Gastroesophageal sphincter (tissue), 3 donors: ENCODE data around the gene PALD1.

Experiments used
- POLR2A ChIP-seq, 2 donors: fragments of 450-650 bp; IDR thresholded peaks; one replicate each; pipeline ENCODE4 v1.6.1; 2017; ENCODE audit warnings: antibody characterized with exemption in 2 of 2, mild to moderate bottlenecking in 2 of 2, moderate library complexity in 1 of 2
- POLR2AphosphoS5 ChIP-seq: sonication (generic); formaldehyde crosslinking; IDR thresholded peaks from one replicate; pipeline ENCODE4 v1.6.1; 2017; ENCODE audit warnings: antibody characterized with exemption
- TF ChIP-seq, protein P1 (sequence below), 4 experiments: fragments of 200-600 bp in 2 of 4; fragments of 450-650 bp in 2 of 4; sonication (generic) in 1 of 4; IDR thresholded peaks; one replicate each; pipeline ENCODE4 v1.5.1; 2017 to 2019; ENCODE audit warnings: antibody characterized with exemption in 4 of 4, mild to moderate bottlenecking in 2 of 4, moderate library complexity in 2 of 4

GRCh38 chr10:70497120-70497545 is 18.6 kb downstream of the PALD1 start:
- TF ChIP-seq POLR2A (IDR thresholded peaks at IDR 0.05): no peak
- TF ChIP-seq, protein P1, sequence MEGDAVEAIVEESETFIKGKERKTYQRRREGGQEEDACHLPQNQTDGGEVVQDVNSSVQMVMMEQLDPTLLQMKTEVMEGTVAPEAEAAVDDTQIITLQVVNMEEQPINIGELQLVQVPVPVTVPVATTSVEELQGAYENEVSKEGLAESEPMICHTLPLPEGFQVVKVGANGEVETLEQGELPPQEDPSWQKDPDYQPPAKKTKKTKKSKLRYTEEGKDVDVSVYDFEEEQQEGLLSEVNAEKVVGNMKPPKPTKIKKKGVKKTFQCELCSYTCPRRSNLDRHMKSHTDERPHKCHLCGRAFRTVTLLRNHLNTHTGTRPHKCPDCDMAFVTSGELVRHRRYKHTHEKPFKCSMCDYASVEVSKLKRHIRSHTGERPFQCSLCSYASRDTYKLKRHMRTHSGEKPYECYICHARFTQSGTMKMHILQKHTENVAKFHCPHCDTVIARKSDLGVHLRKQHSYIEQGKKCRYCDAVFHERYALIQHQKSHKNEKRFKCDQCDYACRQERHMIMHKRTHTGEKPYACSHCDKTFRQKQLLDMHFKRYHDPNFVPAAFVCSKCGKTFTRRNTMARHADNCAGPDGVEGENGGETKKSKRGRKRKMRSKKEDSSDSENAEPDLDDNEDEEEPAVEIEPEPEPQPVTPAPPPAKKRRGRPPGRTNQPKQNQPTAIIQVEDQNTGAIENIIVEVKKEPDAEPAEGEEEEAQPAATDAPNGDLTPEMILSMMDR (IDR thresholded peaks at IDR 0.05): no peak
- TF ChIP-seq POLR2AphosphoS5: no peak
